Fibroblast of the conjunctiva (primary cell): ENCODE measurements around the gene ALPK3.

Experiments
- DNase-seq: peaks from one replicate; pipeline ENCODE4 v3.0.0-alpha.2; 2010; ENCODE audit warnings: low read depth

The ALPK3 gene, protein sequence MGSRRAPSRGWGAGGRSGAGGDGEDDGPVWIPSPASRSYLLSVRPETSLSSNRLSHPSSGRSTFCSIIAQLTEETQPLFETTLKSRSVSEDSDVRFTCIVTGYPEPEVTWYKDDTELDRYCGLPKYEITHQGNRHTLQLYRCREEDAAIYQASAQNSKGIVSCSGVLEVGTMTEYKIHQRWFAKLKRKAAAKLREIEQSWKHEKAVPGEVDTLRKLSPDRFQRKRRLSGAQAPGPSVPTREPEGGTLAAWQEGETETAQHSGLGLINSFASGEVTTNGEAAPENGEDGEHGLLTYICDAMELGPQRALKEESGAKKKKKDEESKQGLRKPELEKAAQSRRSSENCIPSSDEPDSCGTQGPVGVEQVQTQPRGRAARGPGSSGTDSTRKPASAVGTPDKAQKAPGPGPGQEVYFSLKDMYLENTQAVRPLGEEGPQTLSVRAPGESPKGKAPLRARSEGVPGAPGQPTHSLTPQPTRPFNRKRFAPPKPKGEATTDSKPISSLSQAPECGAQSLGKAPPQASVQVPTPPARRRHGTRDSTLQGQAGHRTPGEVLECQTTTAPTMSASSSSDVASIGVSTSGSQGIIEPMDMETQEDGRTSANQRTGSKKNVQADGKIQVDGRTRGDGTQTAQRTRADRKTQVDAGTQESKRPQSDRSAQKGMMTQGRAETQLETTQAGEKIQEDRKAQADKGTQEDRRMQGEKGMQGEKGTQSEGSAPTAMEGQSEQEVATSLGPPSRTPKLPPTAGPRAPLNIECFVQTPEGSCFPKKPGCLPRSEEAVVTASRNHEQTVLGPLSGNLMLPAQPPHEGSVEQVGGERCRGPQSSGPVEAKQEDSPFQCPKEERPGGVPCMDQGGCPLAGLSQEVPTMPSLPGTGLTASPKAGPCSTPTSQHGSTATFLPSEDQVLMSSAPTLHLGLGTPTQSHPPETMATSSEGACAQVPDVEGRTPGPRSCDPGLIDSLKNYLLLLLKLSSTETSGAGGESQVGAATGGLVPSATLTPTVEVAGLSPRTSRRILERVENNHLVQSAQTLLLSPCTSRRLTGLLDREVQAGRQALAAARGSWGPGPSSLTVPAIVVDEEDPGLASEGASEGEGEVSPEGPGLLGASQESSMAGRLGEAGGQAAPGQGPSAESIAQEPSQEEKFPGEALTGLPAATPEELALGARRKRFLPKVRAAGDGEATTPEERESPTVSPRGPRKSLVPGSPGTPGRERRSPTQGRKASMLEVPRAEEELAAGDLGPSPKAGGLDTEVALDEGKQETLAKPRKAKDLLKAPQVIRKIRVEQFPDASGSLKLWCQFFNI (N-terminal part only)

GRCh38 chr15:84816694-84817465, at the start of gene ALPK3:
TSS of gene ALPK3 (plus strand) at chr15:84817356. CDS start at chr15:84817453, 97 bp downstream.
- DNase-seq, result no peak

- no peak for DNase-seq
Measured at GRCh38 chr15:84772031-84772430, 45.1 kb upstream of the ALPK3 start.

DNA sequence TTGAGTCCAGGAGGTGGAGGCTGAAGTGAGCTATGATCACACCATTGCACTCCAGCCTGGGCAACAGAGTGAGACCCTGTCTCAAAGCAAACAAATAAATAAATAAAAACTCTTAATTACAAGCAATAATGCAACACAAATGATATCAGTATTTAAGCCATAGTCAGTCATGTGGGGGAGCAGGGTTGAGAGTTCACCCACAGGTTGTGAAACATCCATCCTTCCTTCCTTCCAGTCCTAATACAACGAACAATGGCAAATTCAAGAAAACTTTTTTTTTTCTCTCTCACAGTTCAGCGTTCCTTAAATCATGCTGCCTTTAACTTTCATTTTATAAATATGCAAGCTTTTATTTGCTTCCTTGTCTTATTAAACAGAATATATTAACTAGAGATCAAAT, 44.7 kb upstream of the ALPK3 start:
- DNase-seq, result no peak

DNA sequence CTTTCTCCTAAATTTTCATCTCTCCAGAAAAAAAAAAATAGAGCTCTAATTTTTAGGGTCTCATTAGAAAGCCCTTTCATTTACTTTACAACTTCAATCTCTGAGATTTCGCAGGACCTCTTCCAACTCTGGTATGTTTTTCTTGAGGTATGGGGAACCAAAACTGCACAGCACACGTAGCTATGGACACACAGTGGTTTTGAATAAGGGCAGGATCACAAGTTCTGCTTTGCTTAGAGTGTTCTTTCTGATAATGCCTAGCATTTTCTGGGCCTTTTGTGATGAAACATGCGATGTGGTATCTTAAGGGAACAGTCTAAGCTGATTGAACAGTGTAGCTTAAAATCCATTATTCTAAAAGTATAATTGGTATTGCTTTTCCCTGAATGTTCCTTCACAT, 43.4 kb upstream of the ALPK3 start:
- no peak for DNase-seq

DNA sequence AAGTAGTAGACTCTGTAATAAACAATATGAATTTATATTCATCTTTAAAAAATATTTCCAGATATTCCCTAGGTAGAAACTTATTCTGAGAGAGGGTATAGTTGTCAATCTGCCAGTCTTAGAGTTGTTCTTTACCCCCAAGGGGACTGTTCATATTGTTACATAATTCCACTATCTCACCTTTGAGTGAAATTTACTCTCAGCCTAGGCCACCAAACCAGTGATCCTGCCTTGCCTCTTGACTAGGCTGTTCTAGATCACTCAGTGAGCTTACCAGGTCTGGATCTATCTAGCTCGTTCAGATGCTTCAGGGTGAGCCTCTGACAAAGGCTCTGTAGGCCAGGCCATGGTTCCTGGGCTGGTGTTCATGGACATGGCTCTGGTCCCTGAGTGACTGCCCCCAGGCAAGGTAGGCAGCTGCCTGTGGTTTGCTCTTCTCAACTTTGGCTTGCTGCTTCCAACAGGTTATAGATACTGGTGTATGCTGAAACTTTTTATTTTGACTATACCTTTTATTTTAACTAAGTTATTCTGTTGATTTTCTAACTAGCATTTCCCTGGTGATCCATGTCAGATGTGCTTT, 41.2 kb upstream of the ALPK3 start:
- DNase-seq, result no peak

- DNase-seq, result no peak
Measured at GRCh38 chr15:84778194-84778593, 39.0 kb upstream of the ALPK3 start.

DNA sequence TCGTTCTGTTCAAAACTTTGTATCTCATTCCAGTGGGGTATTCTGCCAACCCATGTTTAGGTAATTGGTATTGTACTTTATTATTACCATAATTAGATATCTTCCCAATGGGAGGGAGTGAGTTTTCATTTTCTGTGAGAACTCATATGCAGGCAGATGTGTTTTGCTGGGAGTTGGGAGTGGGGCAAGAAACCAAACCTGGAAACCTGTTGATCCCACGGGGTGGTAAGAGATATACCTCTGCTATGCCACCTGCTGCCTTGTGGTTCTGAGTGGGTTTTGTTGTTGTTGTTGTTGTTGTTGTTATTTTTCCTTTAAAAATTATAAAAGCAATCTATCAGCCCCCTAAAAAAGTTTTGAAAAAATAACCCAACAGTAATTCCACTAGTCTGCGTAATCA, 36.7 kb upstream of the ALPK3 start:
- DNase-seq, result no peak

DNA sequence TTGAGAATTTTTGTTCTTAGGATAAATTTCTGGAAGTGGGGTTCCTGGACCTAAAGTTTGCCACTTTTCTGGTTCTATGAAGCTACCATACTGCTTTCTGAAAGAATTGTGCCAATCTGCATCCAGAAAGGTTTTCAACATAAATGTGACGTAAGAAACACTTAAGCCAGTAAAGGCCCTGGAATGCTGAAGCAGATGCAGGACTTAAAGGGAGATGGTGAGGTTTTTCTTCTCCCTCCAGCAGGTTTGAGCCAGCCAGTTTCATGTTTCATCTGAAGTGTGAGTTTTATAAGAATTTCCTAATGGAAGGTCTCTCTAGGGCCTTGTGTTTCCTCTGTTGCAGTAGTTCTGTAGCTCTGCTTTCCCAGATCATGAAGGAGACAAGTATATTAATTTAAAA, 35.7 kb upstream of the ALPK3 start:
- DNase-seq, result no peak

- DNase-seq, result no peak
Measured at GRCh38 chr15:84782346-84782745, 34.8 kb upstream of the ALPK3 start.

GRCh38 chr15:84783493-84784251, 33.5 kb upstream of the ALPK3 start:
- no peak for DNase-seq

DNA sequence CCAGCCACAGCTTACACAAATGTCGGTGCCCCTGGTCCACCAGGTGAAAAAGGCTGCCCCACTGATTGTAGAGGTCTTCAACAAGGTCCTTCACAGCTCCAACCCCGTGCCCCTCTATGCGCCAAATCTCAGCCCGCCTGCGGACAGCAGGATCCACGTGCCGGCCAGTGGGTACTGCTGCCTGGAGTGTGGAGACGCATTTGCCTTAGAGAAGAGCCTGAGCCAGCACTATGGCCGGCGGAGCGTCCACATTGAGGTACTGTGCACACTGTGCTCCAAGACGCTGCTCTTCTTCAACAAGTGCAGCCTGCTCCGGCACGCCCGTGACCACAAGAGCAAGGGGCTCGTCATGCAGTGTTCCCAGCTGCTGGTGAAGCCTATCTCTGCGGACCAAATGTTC, 32.9 kb upstream of the ALPK3 start:
- DNase-seq, result no peak

GRCh38 chr15:84785053-84785452, 32.1 kb upstream of the ALPK3 start:
- DNase-seq, result no peak

DNA sequence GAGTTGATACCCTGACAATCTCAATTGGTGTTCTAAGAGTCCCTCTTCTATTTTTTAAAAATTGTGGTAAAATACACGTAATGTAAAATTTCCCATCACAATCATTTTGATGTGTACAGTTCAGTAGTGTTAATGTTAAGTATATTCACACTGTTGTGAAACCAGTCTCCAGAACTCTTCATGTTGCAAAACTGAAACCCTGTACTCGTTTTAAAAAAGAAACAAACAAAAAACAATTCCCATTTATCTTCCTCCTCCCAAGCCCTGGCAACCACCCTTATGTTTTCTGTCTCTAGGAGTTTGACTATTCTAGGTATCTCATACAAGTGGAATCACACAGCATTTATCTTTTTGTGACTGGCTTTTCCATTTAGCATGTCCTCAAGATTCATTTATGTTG, 28.7 kb upstream of the ALPK3 start:
- no peak for DNase-seq

- DNase-seq, result no peak
Measured at GRCh38 chr15:84789762-84790161, 27.4 kb upstream of the ALPK3 start.

DNA sequence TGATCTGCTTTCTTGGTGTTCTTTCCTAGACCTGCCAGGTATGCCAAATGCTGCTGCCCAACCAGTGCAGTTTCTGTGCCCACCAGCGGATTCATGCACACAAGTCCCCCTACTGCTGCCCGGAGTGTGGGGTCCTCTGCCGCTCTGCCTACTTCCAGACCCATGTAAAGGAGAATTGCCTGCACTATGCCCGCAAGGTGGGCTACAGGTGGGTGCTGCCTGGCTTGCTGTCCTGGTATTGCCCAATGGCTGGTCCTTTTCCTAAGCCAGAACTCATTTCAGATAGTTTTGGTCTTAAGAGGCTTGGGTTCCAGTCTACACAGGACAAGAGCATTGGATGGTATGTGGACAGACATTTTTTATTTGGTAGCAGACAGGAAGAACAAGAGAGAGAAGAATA, 26.5 kb upstream of the ALPK3 start:
- DNase-seq, result no peak

DNA sequence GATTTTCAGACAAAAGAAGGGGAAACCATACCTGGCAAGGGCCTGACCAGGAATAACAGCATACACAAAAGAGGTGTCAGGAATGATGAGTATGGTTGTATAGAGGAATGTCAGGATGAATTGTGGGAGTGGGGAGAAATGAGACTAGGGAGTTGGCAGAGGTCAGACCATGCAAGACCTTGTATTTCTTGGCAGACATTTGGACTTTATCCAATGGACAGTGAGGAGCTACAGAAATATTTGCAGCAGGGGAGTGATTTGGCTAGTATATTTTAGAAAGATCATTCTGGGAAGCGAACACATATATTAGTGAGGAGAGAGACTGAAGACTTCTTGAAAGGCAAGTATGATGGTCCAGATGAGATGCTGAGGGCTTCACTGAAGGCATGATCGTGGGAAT, 25.4 kb upstream of the ALPK3 start:
- DNase-seq, result no peak

DNA sequence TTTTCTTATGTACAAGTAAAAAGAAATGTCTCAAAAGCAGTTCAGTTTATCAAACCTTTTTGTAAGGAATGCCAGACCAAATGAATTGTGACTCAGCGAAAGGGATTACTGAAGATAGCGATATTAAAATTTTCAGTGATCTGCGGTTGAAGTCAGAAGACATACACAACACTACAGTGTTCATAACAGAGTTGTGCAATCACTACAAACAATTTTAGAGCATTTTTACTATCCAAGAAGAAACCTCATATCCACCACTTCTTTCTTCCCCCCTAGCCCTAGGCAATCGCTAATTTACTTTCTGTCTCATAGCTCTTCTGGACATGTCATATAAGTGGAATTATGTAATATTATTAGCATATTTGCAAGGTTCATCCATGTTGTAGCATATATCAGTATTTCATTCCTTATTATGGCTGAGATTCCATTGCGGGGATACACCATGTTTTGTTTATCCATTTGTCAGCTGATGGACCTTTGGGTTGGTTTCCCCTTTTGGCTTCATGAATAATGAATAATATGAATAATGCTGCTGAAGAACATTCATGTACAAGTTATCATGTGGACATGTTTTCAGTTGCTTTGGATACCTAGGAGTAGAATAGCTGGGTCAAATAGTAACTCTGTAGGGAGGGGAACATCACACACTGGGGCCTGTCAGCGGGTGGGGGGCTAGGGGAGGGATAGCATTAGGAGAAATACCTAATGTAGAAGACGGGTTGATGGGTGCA, 23.6 kb upstream of the ALPK3 start:
- no peak for DNase-seq

GRCh38 chr15:84794162-84794547, 23.0 kb upstream of the ALPK3 start:
- DNase-seq, result no peak

- no peak for DNase-seq
Measured at GRCh38 chr15:84795186-84795585, 22.0 kb upstream of the ALPK3 start.

DNA sequence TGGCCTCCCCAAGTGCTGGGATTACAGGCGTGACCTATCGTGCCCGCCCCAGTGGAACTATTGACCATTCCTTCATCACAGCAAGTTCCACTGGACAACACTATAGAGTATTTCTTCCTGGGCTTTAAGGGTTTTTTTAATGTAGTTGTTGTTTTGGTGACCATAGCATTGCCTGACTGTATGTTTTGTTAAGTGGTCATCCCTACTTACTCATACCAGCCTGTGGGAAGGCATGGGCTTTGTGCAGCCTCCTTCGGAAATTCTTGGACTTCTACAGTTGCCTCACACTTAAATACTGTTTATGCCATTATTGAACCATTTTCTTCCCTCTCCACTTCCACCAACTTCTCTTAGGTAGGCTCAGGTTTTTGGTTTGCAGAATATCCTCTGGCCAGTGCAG, 19.9 kb upstream of the ALPK3 start:
- no peak for DNase-seq
